Fibroblast of villous mesenchyme (primary cell): ENCODE results near the gene CRYL1. TPM values are rescaled to one million over a fixed set of nuclear protein-coding genes. Genes with fewer than 3 reads are reported as not detected.

ENCODE experiments used
- DNase-seq: peaks from one replicate; pipeline ENCODE4 v3.0.0-alpha.2; 2010; ENCODE audit warnings: low read depth
- H3K4me3 ChIP-seq: 2 replicates; pipeline ENCODE4 v1.5.1; 2011; ENCODE audit warnings: low read depth, mild to moderate bottlenecking, low read length
- CTCF ChIP-seq: IDR thresholded peaks from 2 replicates; pipeline ENCODE4 v1.5.1; 2012; ENCODE audit warnings: low read depth, mild to moderate bottlenecking, low read length; ENCODE audit not compliant: insufficient read depth
- total RNA-seq: library from RNA; depleted of rRNA; stranded (reverse); fragments of >200 nt; gene quantifications from 2 replicates; pipeline ENCODE4 v1.2.3, GENCODE V29; 2012

The CRYL1 gene
- total RNA-seq, 1 donor: 4.7 TPM

DNA sequence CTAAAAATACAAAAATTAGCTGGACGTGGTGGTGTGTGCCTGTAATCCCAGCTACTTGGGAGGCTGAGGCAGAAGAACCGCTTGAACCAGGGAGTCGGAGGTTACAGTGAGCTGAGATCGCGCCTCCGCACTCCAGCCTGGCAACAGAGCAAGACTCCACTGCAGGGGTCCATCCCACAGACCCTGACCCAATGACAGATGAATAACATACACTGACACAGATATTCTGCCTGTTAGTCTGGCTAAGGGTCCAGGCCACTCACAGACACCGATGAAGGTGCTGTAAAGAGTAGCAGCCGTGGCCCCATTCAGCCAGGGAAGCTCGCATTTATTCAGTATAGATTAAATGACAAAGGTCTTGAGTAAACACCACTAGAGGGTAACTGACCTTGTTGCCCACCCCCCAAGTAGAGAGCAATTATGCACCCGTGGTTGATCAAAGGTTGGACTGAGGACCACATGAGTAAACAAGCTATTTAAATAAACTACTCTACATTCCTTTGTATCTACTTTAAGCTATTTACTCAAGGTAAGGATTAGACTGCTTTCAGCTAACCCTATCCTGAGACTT is 8.5 kb upstream of the CRYL1 start:
- DNase-seq: no peak
- H3K4me3 ChIP-seq: no peak overlapping the region
- TF ChIP-seq CTCF: no peak

GRCh38 chr13:20528452-20528851 is 2.8 kb upstream of the CRYL1 start:
- no peak for DNase-seq
- no peak for TF ChIP-seq CTCF
- H3K4me3 ChIP-seq: no peak overlapping the region

GRCh38 chr13:20526664-20527063 is 1.0 kb upstream of the CRYL1 start:
- peak overlapping the region; percentile 79 for H3K4me3 ChIP-seq
- DNase-seq: no peak
- no peak for TF ChIP-seq CTCF

- no peak for TF ChIP-seq CTCF
- DNase-seq: peak; percentile 10
- H3K4me3 ChIP-seq: peak overlapping the region; percentile 79
Measured at GRCh38 chr13:20525144-20525600, 485 bp downstream of the CRYL1 start.

- DNase-seq: no peak
- H3K4me3 ChIP-seq: no peak overlapping the region
- no peak for TF ChIP-seq CTCF
Measured at GRCh38 chr13:20521364-20522115, 4.1 kb downstream of the CRYL1 start.

DNA sequence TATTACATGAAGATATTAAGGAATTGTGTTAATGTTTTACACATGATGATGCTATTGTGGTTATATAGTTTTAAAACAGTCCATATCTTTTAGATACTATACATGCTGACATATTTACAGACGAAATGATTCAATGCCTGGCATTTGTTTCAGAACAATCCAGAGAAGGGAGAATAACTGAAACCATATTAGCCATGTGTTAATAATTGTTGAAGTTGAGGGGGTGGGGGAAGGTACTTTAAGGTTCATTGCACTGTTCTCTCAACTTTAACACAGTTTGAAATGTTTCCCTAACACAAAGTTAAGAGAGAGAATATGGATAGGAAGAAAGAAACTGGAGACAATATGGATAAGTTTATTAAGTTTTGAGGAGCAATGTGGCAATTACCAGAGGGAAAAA is 5.8 kb downstream of the CRYL1 start:
- H3K4me3 ChIP-seq: no peak overlapping the region
- no peak for TF ChIP-seq CTCF
- no peak for DNase-seq
